ENCODE measurements around the gene TOP1. TPM values are rescaled to one million over a fixed set of nuclear protein-coding genes. Genes with fewer than 3 reads are reported as not detected.

Gene TOP1
- 225 and 236 TPM in 2 replicates for polyA plus RNA-seq (2013)

DNA sequence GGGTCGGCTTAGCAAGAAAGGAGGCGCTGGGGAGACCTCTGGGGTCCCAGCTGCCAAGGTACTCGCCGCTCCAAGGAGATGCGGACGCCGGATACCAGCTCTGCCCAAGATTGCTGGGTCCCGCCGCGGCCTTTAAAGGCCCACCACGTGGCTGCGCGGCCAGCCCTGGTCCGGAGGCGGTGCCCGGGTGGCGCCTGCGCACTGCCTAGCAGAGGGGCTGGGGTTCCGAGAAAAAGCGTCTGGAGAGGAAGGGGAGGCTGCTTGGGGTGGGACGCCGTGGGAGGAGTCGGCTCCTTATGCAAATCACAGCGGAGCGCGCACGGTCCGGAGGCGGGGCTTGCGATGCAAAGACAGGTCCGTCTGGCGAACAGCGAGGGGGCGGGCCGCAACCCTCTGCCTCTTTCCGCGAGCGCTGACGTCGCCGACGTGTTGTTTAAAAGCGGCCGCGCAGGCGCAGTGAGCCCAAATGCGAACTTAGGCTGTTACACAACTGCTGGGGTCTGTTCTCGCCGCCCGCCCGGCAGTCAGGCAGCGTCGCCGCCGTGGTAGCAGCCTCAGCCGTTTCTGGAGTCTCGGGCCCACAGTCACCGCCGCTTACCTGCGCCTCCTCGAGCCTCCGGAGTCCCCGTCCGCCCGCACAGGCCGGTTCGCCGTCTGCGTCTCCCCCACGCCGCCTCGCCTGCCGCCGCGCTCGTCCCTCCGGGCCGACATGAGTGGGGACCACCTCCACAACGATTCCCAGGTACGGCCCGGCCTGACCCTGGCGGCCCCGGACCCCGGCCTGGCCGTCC, at the start of gene TOP1:
Gene TOP1, plus strand, starts transcription at position 464 of the 791 bp plus-strand sequence. Its CDS starts 246 bp downstream, at position 710.
- no peak within 1 kb of the TSS for H3K23ac ChIP-seq (ENCODE audit: low read length)
- H2BK12ac ChIP-seq (ENCODE audit: low read length): peak within 1 kb of the TSS; percentile 62
- peak within 1 kb of the TSS; percentile 78 for H3K4me2 ChIP-seq (ENCODE audit: low read length)
- peak within 1 kb of the TSS; percentile 100 for H3K4me3 ChIP-seq (ENCODE audit: low read depth, low read length)
- H3K79me2 ChIP-seq (ENCODE audit: control insufficient read depth, insufficient read depth, low read length, poor library complexity): peaks cover 19% of the 10 kb centered on the region
- H3K27ac ChIP-seq (ENCODE audit: low read depth, low read length): peak within 1 kb of the TSS; percentile 82
- H4K91ac ChIP-seq (ENCODE audit: low read depth, low read length): peak within 1 kb of the TSS; percentile 96
- peak within 1 kb of the TSS; percentile 93 for H3K14ac ChIP-seq (ENCODE audit: low read length)
- H3K27me3 ChIP-seq (ENCODE audit: insufficient read depth, low read length): no peaks in the 10 kb centered on the region
- peaks cover 2% of the 10 kb centered on the region for H3K9me3 ChIP-seq (ENCODE audit: insufficient read depth, low read depth, low read length)
- peak within 1 kb of the TSS; percentile 94 for H4K12ac ChIP-seq (ENCODE audit: low read depth, low read length)
- peak within 1 kb of the TSS; percentile 100 for H3K9ac ChIP-seq (ENCODE audit: low read length)
- H4K8ac ChIP-seq (ENCODE audit: low read depth, low read length): peak within 1 kb of the TSS; percentile 98
- WGBS (ENCODE audit: extremely low coverage, insufficient coverage, insufficient read length): no CpG with 5 or more reads among the region's 85 CpGs
- peaks cover 12% of the 10 kb centered on the region for H3K79me1 ChIP-seq (ENCODE audit: low read length)
- peak within 1 kb of the TSS; percentile 71 for H2BK5ac ChIP-seq (ENCODE audit: low read depth, low read length, poor library complexity)
- H3K36me3 ChIP-seq (ENCODE audit: control insufficient read depth in 1 of 2, insufficient read depth in 2 of 2, low read length in 2 of 2): peaks cover 2 to 4% of the 10 kb centered on the region in 2 experiments
- H2AFZ ChIP-seq (ENCODE audit: insufficient read depth, low read length, poor library complexity): peak within 1 kb of the TSS; percentile 74
- H3K4ac ChIP-seq (ENCODE audit: low read depth, low read length): peak within 1 kb of the TSS; percentile 93
- H2AK5ac ChIP-seq (ENCODE audit: low read length): peak within 1 kb of the TSS; percentile 89
- H3K4me1 ChIP-seq (ENCODE audit: control insufficient read depth in 1 of 2, insufficient read depth in 2 of 2, low read length in 2 of 2): peaks cover 8 to 10% of the 10 kb centered on the region in 2 experiments
- peak within 1 kb of the TSS; percentile 92 for H3K18ac ChIP-seq (ENCODE audit: low read length)
- DNase-seq: peak; percentile 100
- peak within 1 kb of the TSS; percentile 94 for H2BK120ac ChIP-seq (ENCODE audit: insufficient read depth, low read length, poor library complexity)

- Histone ChIP-seq H4K91ac (ENCODE audit: low read depth, low read length) (peak overlapping the region; percentile 75), H3K27me3 (ENCODE audit: insufficient read depth, low read length) (no peaks in the 10 kb centered on the region), H3K79me1 (ENCODE audit: low read length) (peaks cover 3% of the 10 kb centered on the region), H3K9ac (ENCODE audit: low read length) (no peak overlapping the region), H3K14ac (ENCODE audit: low read length) (peak overlapping the region; percentile 15), H3K27ac (ENCODE audit: low read depth, low read length) (peak overlapping the region; percentile 46), H3K9me3 (ENCODE audit: insufficient read depth, low read depth, low read length) (peaks cover under 1% of the 10 kb centered on the region), H3K4ac (ENCODE audit: low read depth, low read length) (no peak overlapping the region), H3K4me2 (ENCODE audit: low read length) (no peak overlapping the region), H3K4me1 (ENCODE audit: control insufficient read depth in 1 of 2, insufficient read depth in 2 of 2, low read length in 2 of 2) (peaks cover 0 to 1% of the 10 kb centered on the region in 2 experiments), H2BK12ac (ENCODE audit: low read length) (peak overlapping the region; percentile 25), H3K36me3 (ENCODE audit: control insufficient read depth in 1 of 2, insufficient read depth in 2 of 2, low read length in 2 of 2) (no peaks in the 10 kb centered on the region), H3K79me2 (ENCODE audit: control insufficient read depth, insufficient read depth, low read length, poor library complexity) (no peaks in the 10 kb centered on the region), H3K4me3 (ENCODE audit: low read depth, low read length) (no peak overlapping the region), H2BK5ac (ENCODE audit: low read depth, low read length, poor library complexity) (peak overlapping the region; percentile 26), H4K8ac (ENCODE audit: low read depth, low read length) (peak overlapping the region; percentile 27), H3K23ac (ENCODE audit: low read length) (no peak overlapping the region), H2AK5ac (ENCODE audit: low read length) (no peak overlapping the region), H3K18ac (ENCODE audit: low read length) (no peak overlapping the region), H4K12ac (ENCODE audit: low read depth, low read length) (no peak overlapping the region), H2BK120ac (ENCODE audit: insufficient read depth, low read length, poor library complexity) (peak overlapping the region; percentile 37), H2AFZ (ENCODE audit: insufficient read depth, low read length, poor library complexity) (no peak overlapping the region)
- WGBS (ENCODE audit: extremely low coverage, insufficient coverage, insufficient read length): no CpG with 5 or more reads among the region's 2 CpGs
- no peak for DNase-seq
These were observed 49.4 kb upstream of the TOP1 start for GRCh38 chr20:40979247-40979646.

- peaks cover 1% of the 10 kb centered on the region for H3K9me3 ChIP-seq (ENCODE audit: insufficient read depth, low read depth, low read length)
- H3K27me3 ChIP-seq (ENCODE audit: insufficient read depth, low read length): no peaks in the 10 kb centered on the region
- no peak overlapping the region for H3K4me2 ChIP-seq (ENCODE audit: low read length)
- no peak overlapping the region for H2BK12ac ChIP-seq (ENCODE audit: low read length)
- peak overlapping the region; percentile 37 for H2BK120ac ChIP-seq (ENCODE audit: insufficient read depth, low read length, poor library complexity)
- no peak overlapping the region for H3K14ac ChIP-seq (ENCODE audit: low read length)
- H3K27ac ChIP-seq (ENCODE audit: low read depth, low read length): peak overlapping the region; percentile 50
- H3K36me3 ChIP-seq (ENCODE audit: control insufficient read depth in 1 of 2, insufficient read depth in 2 of 2, low read length in 2 of 2): no peaks in the 10 kb centered on the region
- DNase-seq: peak; percentile 93 to 98
- H3K23ac ChIP-seq (ENCODE audit: low read length): peak overlapping the region; percentile 34
- peak overlapping the region; percentile 23 for H3K4me3 ChIP-seq (ENCODE audit: low read depth, low read length)
- peak overlapping the region; percentile 75 for H4K91ac ChIP-seq (ENCODE audit: low read depth, low read length)
- H4K12ac ChIP-seq (ENCODE audit: low read depth, low read length): no peak overlapping the region
- no peak overlapping the region for H2BK5ac ChIP-seq (ENCODE audit: low read depth, low read length, poor library complexity)
- no peak overlapping the region for H4K8ac ChIP-seq (ENCODE audit: low read depth, low read length)
- no peak overlapping the region for H2AFZ ChIP-seq (ENCODE audit: insufficient read depth, low read length, poor library complexity)
- H3K79me1 ChIP-seq (ENCODE audit: low read length): peaks cover 6% of the 10 kb centered on the region
- no peak overlapping the region for H3K18ac ChIP-seq (ENCODE audit: low read length)
- no peaks in the 10 kb centered on the region for H3K79me2 ChIP-seq (ENCODE audit: control insufficient read depth, insufficient read depth, low read length, poor library complexity)
- H3K4me1 ChIP-seq (ENCODE audit: control insufficient read depth in 1 of 2, insufficient read depth in 2 of 2, low read length in 2 of 2): peaks cover 0 to 5% of the 10 kb centered on the region in 2 experiments
- whole genome bisulfite sequencing (ENCODE audit: extremely low coverage, insufficient coverage, insufficient read length): no CpG with 5 or more reads among the region's 4 CpGs
- no peak overlapping the region for H3K9ac ChIP-seq (ENCODE audit: low read length)
- no peak overlapping the region for H2AK5ac ChIP-seq (ENCODE audit: low read length)
- H3K4ac ChIP-seq (ENCODE audit: low read depth, low read length): no peak overlapping the region
These were observed 48.4 kb upstream of the TOP1 start for GRCh38 chr20:40980106-40980827.

- no peak overlapping the region for H3K4ac ChIP-seq (ENCODE audit: low read depth, low read length)
- H3K9me3 ChIP-seq (ENCODE audit: insufficient read depth, low read depth, low read length): peaks cover 1% of the 10 kb centered on the region
- H3K36me3 ChIP-seq (ENCODE audit: control insufficient read depth in 1 of 2, insufficient read depth in 2 of 2, low read length in 2 of 2): no peaks in the 10 kb centered on the region
- no CpG with 5 or more reads among the region's 6 CpGs for WGBS (ENCODE audit: extremely low coverage, insufficient coverage, insufficient read length)
- H4K12ac ChIP-seq (ENCODE audit: low read depth, low read length): no peak overlapping the region
- H2AK5ac ChIP-seq (ENCODE audit: low read length): no peak overlapping the region
- H3K23ac ChIP-seq (ENCODE audit: low read length): peak overlapping the region; percentile 34
- no peaks in the 10 kb centered on the region for H3K27me3 ChIP-seq (ENCODE audit: insufficient read depth, low read length)
- H3K18ac ChIP-seq (ENCODE audit: low read length): no peak overlapping the region
- H2AFZ ChIP-seq (ENCODE audit: insufficient read depth, low read length, poor library complexity): no peak overlapping the region
- peak overlapping the region; percentile 1 for H4K91ac ChIP-seq (ENCODE audit: low read depth, low read length)
- H2BK120ac ChIP-seq (ENCODE audit: insufficient read depth, low read length, poor library complexity): no peak overlapping the region
- no peaks in the 10 kb centered on the region for H3K79me2 ChIP-seq (ENCODE audit: control insufficient read depth, insufficient read depth, low read length, poor library complexity)
- no peak overlapping the region for H3K9ac ChIP-seq (ENCODE audit: low read length)
- peaks cover 6% of the 10 kb centered on the region for H3K79me1 ChIP-seq (ENCODE audit: low read length)
- no peak overlapping the region for H2BK12ac ChIP-seq (ENCODE audit: low read length)
- H2BK5ac ChIP-seq (ENCODE audit: low read depth, low read length, poor library complexity): no peak overlapping the region
- H3K4me3 ChIP-seq (ENCODE audit: low read depth, low read length): peak overlapping the region; percentile 23
- H3K27ac ChIP-seq (ENCODE audit: low read depth, low read length): peak overlapping the region; percentile 50
- peaks cover 0 to 5% of the 10 kb centered on the region in 2 experiments for H3K4me1 ChIP-seq (ENCODE audit: control insufficient read depth in 1 of 2, insufficient read depth in 2 of 2, low read length in 2 of 2)
- no peak overlapping the region for H3K4me2 ChIP-seq (ENCODE audit: low read length)
- DNase-seq: no peak
- no peak overlapping the region for H3K14ac ChIP-seq (ENCODE audit: low read length)
- H4K8ac ChIP-seq (ENCODE audit: low read depth, low read length): no peak overlapping the region
These were observed 47.8 kb upstream of the TOP1 start for GRCh38 chr20:40980828-40981310.
